GM21515 (cell line): Measurements from ENCODE around the gene CACNA1D.
"Not testable (repeated sequence)": the region's sequence is repeated elsewhere in the genome, so short reads cannot be mapped to it uniquely, and the experiment has no call there.

Source experiments
- ATAC-seq: cut with Tn5 transposase; IDR thresholded peaks from one replicate; pipeline ENCODE4 v1.9.1; 2021; ENCODE audit not compliant: unreplicated experiment

CACNA1D gene

DNA sequence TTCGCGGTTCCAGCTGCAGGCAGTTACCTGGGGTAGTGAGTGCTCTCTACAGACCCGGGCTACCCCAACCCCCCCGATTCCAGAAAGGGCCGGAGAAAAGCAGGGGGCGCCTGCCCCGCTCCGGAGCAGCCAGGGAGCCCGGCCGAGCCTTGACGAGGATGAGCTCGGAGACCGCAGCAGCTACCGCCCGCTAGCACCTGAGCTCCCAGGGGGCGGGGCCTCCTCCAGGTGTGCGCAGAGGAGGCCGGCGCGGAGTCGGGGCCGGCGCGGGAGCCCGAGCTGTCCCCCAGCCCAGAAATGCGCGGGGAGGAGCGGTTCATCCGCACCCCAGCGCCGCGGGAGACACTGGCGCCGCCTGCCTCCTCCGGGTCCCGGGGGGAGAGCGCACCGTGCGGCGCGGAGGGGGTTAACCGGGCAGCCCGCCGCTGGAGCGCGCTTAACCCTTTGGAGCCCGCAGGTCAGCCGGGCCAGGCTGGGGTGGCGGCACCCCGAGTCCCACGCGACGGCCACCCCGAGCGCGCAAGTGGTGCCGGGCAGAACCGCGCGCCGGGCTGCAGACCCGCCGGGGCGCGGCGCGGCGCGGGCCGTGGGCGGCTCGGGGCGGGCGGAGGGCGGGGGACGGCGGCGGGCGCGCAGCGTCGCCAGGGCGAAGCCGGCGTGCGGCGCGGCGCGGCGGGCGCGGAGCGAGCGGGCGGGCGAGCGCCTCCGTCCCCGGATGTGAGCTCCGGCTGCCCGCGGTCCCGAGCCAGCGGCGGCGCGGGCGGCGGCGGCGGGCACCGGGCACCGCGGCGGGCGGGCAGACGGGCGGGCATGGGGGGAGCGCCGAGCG lies at the start of gene CACNA1D:
CACNA1D (plus strand) TSS at position 649 of the 829 bp plus-strand sequence. CDS start 556 bp downstream, outside the sequence.
- ATAC-seq = no peak

DNA sequence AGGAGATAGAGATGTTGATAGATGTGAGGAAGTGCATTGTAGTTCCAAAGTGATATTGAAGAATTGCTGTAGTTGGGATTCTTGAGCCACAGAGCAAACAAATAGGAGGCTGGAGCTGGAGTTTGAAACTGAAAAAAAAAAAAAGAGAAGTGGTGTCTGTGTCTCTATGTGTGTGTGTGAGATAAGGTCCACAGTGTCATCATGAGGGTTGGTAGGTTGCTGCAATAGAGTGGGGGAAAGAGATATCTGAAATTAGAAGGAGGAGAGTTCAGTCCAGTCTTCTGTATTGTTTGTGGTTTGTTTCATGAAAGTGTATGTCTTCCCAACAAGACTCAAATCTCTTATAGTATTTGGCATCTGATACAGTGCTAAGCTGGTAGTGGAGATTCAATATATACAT lies 37.3 kb upstream of the CACNA1D start:
- ATAC-seq = no peak

DNA sequence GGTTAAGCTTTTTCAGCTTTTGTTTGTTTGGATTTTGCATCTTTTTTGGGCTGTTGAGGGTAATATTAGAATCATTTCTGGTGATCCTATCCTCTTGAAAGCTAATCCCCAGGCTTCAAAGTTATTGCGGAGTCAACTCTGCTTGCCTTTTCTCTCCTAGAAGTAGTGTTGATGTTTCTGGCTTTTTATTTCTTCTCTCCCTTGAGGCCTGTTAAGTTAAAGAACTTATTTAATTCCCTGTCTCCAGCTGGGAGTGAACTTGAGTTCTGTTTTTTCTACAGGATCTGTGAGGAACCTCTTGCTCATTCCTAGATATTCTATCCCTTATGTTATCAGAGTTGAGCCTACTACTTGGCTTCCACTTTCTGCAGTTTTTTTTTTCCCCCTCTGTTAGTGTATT lies 34.1 kb upstream of the CACNA1D start:
- ATAC-seq = no peak

DNA sequence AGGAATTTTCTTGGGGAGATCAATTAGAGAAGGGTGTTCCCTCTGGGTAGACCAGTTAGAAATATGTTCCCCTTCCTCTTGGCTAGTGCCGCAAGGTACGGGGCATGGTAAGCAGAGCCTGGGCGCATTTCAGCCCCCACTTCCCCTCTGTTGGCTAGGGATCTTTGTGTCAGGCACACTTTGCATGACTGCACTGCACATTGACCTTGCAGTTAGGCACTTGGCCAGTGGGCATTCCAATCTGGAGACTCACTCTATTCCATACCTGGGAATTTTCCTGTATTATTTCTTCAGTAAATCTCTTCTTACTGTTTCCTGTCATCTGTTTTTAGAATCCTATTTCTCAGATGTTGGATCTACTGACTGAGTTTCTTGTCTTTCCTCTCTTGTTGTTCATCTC lies 30.0 kb upstream of the CACNA1D start:
- no peak for ATAC-seq

DNA sequence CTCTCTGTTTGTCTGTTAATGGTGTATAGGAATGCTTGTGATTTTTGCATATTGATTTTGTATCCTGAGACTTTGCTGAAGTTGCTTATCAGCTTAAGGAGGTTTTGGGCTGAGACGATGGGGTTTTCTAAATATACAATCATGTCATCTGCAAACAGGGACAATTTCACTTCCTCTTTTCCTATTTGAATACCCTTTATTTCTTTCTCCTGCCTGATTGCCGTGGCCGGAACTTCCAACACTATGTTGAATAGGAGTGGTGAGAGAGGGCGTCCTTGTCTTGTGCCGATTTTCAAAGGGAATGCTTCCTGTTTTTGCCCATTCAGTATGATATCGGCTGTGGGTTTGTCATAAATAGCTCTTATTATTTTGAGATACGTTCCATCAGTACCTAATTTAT lies 24.7 kb upstream of the CACNA1D start:
- ATAC-seq = not testable (repeated sequence)

DNA sequence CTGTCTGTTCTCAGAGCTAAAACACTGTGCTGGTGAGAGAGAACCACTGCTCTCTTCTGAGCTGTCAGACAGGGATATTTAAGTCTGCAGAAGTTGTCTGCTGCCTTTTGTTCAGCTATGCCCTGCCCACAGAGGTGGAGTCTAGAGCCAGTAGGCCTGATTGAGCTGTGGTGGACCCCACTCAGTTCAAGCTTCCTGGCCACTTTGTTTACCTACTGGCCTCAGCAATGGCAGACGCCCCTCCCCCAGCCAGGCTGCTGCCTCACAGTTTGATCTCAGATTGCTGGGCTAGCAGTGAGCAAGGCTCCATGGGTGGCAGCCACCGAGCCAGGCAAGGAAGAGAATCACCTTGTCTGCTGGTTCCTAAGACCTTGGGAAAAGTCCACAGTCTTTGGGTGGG lies 21.0 kb upstream of the CACNA1D start:
- no peak for ATAC-seq

DNA sequence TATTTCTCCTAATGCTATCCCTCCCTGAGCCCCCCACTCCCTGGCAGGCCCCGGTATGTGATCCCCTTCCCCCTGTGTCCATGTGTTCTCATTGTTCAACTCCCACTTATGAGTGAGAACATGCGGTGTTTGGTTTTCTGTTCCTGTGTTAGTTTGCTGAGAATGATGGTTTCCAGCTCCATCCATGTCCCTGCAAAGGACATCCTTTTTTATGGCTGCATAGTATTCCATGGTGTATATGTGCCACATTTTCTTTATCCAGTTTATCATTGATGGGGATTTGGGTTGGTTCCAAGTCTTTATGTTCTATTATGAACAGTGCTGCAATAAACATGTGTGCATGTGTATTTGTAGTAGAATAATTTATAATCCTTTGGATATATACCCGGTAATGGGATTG lies 18.0 kb upstream of the CACNA1D start:
- ATAC-seq = not testable (repeated sequence)

DNA sequence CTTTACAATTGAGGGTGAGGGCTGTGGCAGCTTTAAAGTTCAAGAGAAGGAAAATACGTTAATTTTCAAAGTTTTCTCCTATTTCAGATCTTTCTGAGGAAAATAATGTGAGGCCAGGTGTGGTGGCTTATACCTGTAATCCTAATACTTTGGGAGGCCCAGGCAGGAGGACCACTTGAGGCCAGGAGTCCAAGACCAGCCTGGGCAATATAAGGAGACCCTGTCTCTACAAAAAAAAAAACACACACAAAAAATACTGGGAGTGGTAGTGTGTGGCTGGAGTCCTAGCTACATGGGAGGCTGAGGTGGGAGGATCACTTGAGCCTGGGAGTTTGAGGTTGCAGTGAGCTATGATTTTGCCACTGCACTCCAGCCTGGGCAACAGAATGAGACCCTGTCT lies 16.7 kb upstream of the CACNA1D start:
- ATAC-seq = not testable (repeated sequence)

DNA sequence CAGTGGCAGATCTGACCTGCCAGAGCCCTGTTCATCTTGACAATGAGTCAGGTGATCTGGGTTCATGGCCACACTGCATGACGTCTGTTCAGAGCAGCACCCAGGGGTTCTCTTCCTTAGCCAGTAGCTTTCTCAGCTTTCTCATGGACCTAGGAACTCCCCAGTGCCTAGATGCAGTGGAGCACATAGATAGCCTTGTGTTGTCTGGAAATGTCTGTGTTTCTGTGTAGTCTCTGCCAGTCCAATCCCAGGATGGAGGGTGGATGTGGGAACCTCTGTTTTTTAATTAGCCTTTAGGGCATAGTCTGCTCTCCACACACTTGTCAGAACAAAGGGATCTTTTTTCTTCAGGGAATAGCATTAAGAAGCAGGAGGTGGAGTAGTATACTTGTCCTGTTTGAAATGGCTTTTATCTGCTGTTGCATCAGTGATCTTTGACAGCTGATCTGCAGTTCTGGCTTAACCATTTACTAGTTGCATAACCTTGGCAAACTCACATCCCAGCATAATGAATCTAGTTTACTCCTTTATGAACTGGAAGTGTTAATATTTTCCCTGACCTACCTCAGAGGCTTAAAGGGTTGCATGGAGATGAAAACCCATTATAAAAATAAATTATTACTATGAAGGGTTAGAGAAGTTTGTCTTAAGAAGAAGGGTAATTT lies 16.1 kb upstream of the CACNA1D start:
- no peak for ATAC-seq

DNA sequence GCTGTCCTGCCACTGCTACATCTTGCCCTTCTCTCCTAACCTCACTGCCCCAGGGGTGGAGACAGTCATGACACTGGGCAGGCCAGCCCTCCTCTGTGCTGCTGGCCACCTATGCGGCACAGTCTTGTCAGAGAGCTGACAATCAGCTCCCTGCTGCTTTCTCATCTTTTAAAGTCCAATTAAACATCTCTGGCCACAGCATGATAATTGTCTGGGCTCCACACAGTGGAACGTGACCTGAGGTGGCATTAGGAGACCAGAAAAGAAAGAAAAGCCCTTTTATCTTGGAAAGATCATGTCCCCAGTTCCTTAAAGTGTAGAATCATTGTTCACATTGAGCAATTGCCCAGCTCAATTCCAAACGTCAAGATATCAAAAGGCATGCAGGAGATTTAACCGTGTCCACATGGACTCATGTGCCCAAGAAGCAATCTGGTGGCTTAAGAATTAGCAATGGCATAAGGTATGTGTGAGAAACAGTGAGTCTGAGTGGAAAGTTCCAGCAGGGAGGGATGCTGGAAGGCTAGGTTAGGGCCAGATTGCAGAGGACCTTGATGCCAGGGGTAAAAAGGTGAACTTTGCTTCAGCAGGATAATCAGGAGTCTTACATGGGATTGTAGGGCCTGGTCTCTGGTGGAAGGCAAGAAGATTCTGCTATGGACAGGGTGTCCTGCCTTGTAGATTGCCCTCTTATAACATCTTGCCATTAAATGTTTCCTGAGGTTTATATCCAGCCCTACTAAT lies 15.3 kb upstream of the CACNA1D start:
- ATAC-seq = no peak

DNA sequence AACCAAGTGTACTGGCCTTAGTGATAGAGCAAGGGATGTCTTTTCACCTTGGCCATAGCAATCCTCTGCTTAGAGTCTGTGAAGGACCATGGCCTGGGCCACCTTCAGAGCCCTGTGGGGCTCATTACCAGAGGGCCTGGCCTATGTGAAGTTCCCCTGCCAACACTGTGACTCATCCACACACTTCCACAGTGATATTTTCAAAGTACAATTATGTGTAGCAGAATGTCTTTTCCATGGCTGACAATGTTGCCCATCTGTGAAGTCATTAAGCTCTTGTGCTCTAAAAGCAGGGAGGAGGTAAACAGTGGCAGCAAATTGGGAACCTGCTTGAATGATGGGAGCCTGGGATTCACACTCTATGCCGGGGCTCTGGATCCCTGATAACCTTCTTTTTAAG lies 12.2 kb upstream of the CACNA1D start:
- ATAC-seq = no peak

DNA sequence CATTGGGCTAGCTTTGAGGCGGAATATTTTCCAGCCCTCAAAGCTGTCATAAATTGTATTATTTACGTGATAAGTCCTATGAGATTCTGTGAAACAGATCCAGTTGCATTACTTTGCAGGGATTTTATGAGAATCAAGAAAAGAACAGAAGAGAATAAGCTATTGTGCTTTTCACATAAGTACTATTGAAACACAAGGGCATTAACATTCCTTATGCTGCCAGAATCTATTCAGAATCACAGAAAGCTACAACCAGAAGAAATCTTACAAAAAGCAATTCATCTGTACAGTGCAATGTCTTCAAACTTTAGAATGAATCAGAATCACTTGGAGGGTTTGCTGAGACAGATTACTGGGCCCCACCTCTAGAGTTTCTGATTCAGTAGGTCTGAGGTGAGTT lies 10.6 kb upstream of the CACNA1D start:
- no peak for ATAC-seq

DNA sequence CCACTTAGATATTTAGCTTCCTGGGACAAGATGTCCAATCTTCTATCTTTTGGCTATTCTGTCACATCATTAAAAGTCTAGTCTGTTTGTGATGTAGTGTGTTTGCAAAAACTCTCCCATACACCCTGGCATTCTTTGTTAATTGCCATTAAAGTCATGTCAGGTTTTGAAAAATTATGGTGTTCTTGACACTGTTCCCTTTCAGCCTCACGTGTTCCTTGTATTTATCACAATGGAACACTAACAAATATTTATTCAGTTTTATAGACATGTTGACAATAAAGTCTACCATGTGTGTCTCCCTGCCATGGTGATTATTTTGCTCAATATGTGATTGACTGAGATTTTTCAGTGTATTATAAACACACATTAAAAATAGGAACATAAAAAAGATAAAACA lies 9.4 kb upstream of the CACNA1D start:
- ATAC-seq = no peak

DNA sequence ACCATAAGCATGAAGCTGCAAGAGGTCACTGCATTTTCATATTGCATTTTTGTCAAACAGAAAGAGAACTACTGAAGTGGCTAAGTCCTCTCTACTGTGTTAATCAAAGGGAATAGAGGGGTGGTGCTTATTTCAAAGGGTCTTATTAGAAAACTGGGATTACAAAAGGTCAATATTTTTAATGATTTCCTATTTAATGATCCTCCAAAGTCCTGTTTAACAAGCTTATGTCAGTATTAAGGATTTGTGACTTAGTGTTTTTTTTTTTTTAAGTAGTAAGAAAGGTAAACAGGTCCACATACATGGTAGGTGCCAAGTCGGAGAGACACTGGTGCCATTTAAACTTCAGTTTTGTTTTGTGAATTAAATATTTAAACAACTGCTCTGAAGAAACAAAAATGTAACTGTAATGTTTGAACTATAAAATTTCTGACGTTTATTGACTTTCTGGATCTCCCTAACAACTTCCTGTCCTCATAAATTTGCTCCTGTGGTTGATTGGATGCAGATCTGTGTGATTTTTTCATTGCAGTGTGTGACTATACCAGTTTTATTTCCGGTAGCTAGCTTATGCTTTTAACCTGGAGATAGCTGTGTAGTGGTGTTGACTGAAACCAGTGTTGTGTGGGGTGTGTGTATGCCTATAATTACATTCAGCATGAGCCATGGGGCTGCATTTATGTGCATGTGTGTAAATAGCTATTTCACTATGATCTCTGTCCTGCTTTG lies 8.6 kb upstream of the CACNA1D start:
- no peak for ATAC-seq

DNA sequence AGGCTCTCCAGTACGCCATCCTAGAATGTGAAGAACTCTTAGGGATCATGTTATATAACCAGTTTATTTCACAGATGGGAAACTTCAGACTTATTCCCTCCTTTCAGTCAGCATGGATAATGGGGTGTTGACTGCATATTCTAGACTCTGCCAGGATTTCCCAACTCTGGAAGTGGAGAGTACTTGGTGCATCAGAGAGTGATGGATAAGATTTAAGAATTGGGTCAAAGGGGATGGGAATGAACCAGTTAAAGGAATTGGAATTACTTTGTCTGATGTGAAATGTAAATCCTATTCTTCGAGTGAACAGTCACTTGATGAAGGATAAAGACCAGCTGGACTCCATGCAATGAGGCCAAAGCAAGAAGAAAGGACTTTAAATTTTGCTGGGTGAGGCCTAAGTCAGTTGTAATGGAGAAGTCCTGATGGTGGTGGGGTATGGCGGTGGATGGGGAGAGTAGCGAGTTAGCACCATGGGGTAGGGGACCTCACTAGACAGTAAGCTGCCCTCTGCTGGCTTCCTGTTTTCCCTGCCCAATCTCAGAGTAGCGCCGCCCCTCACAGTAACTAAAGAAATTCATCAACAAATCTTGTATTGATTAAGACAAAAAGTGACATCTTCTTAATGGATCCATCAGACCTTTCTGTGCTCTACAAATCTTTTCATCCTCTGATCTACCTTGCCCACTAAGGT lies 7.3 kb upstream of the CACNA1D start:
- ATAC-seq = no peak

DNA sequence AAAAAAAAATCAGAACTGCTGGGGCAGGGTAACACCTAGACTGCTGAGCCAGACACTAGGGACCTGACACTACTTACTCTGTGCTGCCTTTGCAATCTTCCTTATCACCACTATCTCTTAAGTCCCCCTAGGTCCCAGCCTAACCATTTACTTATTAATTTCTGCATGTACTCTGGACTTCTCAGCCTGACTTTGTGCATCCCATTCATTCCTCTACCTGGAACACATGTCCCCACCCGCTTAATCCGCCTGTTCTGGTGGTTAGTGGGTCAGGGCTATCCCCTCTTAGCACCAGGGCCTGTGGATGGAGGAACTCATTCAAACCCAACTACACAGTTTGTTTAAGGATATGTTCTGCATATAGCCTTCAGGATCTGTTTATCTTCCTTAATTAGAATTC lies 5.0 kb upstream of the CACNA1D start:
- ATAC-seq = no peak

DNA sequence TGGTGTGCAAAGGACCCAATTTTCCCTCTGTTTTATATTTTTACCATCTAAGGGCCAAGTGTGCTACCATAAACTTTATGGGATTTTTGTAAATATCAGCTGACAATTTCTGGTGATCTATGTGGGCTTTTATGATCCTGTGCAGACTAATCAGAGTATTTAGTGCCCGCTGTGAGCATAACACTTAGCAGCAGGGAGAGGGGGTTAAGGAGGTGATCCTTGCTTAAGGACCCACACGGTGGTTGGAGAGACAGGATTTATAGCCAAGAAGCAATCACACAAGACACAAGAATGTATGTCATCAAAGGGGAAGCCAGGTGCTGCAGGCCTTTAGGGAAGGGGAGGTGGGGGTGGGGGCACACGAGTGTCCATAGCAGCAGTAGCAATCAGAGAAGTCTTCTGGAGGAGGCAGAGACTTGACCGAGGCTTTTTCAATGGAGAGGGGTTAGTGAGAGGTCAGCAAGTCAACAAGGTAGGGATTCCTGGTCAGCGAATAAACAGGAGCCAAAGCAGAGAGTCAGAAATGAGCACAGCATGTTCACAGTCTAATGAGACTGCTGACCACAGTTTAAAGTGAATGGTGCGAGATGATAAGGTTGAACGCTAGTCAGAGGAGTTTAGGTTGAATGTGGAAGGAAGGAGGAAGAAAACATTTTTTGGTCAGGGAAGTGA lies 4.5 kb upstream of the CACNA1D start:
- ATAC-seq = no peak

DNA sequence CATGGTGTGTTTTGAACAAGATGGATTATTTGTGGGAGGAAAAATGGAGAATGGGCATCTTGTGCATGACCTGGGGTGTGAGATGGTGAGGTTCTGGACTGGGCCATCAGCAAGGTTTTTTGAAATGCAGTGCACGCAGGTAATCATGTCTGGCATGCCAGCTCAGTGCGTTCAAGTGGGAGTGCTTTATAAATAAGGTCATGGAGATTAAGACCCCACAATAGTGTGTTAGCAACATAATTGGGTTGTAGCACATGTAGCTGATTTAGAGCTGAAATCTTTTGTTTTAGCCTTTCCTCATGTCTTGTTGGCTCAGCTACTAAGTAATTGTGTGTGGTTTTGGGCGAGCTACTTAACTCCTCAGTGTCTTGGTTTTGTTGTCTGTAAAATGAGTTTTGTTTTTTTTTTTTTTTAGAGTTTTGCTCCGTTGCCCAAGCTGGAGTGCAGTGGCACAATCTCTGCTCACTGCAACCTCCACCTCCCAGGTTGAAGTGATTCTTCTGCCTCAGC lies 3.9 kb upstream of the CACNA1D start:
- ATAC-seq = no peak

DNA sequence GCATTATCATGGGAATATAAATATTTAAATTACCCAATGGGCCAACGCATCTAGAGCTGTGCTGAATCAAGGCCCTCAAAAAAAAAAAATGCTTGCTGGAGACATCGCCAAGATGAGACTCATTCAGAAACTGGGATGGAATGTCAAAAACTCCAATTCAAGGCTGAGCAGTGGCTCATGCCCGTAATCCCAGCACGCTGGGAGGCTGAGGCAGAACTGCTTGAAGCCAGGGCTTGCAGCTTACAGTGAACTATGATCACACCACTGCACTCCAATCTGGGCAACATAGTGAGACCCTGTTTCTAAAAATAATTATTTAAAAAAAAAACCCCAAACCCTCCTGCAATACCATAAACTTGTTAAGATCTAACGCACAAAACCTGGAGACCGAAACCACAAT lies 3.1 kb upstream of the CACNA1D start:
- no peak for ATAC-seq

DNA sequence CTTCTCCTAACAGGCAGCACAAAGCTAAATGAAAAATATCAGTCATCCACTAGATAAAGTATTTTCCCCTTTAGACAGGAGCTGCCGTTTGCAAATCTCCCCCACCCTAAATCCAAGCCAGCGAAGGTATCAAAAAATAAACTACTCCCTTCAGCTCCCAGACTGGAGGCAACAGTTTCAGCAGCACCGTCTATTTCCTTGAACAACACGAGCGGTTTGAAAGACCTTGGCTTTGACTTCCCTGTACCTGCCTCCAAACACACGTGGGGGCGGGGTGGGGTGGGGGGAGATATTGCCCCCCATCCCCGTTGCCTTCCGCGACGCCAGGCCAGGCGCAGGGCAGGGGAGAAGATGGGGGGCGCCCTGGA lies 832 bp upstream of the CACNA1D start:
- no peak for ATAC-seq
